GM19395 (cell line): Measurements from ENCODE around the gene ST6GALNAC2.
A peak's percentile ranks its signal among the peaks of the same experiment; 100 is the strongest.

Source experiments
- ATAC-seq: cut with Tn5 transposase; IDR thresholded peaks from one replicate; pipeline ENCODE4 v1.9.1; 2021; ENCODE audit warnings: mild to moderate bottlenecking, moderate library complexity; ENCODE audit not compliant: unreplicated experiment

The ST6GALNAC2 gene

DNA sequence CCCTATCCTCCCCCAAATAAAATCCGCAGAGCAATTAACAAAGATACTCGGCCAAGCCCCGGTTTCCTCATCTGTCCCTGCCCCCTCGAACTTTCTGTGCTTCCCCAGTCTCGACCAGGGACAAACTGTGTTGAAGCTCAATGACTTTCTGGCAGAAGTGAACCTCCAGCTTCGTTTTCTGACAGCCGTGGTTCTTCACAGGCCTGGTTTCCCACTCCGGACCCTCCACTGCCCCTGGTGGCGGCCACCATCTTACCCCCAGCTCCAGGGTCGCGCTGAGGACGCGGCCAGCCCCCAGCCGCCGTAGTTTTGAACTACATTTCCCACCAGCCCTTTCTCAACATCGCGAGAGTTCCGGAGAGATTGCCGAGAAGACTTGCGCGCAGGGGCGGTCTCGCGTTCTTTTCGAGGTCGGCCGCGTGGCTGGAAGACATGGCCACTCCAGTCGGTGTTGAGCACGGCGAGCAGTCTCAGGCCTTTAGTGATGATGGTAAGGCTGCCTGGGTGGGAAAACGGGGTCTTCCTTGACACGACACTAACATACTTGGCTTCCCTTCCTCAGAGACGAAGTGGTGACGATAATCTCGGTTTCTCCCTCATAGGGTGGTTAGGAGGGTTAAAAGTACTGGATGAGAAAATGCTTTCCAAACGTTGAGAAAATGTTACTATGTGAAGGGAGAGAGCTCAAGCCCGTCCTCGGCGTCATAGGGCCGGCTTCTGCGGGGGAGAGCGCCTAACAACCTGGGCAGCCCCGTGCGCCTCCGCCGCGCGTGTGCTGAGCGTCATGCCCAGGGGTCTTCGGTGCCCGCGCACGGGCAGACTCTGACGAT lies 28.1 kb downstream of the ST6GALNAC2 start:
- ATAC-seq = peak; percentile 89

DNA sequence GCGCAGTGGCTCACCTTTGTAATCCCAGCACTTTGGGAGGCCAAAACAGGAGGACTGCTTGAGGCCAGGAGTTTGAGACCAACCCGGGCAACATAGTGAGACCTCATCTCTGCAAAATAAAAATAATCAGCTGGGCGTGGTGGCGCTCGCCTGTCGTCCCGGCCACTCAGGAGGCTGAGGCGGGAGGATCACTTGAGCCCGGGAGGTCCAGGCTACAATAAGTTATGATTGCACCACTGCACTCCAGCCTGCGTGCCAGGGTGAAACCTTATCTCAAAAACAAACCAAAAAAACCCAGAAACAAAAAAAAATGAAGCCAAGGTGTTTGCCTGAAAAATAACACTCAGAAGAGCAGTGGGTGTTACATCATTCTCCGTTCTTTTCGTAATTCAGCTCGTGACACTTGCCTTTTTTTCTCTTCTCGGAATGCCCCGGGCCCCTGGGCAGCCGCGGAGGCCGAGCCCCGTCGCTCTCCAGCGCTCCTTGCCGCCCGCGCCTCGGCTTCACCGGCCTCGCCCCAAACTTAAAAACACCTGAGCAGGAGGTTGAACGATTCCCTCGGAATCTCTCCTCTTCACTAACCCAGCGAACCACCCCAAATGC lies 28.8 kb downstream of the ST6GALNAC2 start:
- ATAC-seq = peak; percentile 28

DNA sequence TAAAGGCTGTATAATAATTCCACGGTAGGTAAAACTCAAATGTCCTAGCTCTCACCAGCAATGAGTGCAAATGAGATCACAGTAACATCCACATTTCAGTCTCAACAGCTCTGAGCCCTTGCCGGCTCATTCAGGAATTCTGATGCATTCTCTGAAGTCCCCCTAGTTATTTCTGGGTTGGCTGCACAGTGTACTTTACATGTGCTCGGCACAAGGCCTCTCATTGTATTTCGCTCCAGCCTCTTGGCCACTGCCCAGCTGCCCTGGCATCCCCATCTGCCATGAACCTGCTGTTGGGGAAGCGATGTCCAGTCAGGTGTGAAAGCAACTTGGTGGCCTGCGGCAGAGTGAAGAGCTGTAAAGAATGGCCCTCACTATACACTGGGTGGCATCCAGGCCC lies 31.5 kb downstream of the ST6GALNAC2 start:
- ATAC-seq = no peak

DNA sequence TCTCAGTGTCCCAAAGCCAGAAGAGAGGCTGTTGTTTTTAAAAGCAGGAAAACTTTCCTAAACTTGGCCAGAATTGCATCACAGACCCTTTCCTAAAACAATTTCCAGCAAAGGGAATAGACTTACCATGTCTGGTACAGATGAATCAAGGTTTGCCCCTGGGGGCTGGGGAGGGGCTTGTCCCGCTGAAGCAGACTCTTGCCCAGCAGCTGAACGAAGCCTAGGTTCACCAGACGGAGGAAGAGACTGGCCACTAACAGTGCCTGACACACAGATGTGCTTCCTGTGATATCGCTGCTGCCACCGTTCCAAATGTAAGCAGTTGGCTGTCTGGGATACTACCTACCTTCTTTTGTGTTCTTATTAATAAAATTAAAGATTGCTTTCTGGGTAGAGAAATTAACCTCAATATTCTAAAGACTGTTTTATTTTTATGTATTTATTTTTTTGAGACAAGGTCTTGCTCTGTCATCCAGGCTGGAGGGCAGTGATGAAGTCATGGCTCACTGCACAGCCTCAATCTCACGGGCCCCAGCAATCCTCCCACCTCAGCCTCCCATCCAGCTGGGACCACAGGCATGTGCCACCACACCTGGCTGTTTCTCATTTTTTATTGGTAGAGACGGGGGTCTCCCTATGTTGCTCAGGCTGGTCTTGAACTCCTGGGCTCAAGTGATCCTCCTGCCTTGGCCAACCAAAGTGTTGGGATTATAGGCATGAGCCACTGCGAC lies 32.3 kb downstream of the ST6GALNAC2 start:
- ATAC-seq = no peak

DNA sequence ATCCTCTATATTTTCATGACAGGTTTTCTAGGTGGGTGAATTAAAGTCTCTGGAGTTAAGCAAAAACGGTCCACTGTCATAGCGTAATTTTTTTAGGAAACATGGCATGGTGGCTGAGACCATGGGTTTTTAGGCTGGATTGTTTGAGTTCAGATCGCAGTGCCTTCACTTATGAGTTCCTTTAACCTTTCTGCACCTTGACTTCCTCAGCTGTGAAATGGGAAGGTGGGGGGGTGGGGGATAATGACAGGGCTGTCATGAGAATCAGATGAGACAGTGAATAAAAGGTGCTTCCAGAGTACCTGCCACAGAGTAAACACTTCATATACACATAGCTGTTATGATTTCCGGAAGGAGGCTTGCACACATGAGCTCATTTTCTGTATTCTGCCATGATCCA lies 34.0 kb downstream of the ST6GALNAC2 start:
- ATAC-seq = no peak

DNA sequence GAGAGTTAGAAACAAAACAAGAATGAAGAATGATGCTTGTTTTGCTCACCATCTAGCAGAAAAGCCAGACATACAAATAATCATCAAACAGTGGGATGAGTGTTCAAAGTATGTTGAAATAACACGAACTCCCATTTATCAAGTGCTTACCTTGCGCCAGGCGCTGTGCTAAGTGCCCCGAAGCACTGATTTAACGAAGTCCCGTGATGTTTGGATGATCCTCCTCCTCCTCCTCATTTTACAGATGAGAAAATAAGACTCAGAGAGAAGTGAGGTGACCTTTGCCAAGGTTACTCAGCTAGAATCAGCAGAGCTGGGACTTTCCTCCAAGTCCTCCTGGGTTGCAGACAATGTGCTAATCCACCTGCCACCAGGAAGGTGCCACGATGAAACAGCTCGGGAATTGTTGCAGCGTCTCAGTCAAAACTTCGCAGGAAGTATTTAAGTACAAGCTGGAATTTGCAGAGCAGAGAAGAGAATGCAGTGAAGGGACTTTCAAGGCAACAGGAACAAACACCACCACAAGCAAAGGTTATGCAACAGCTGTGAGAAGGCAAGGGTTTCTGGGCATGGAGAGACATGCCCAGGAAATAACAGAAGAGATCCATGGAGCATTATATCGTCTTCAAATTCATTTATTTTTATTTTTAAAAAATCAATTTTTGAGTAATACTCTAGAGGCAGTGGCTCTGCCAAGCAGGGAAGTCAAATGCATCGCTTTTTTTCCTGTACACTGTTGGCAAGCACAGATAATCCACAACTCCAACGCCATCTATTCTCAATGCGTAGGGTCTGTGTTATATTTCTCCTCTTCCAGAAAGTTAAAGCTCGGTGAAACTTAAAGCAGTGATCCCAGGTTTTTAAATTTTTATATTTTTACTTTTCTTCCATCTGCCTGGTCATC lies 34.7 kb downstream of the ST6GALNAC2 start:
- no peak for ATAC-seq

DNA sequence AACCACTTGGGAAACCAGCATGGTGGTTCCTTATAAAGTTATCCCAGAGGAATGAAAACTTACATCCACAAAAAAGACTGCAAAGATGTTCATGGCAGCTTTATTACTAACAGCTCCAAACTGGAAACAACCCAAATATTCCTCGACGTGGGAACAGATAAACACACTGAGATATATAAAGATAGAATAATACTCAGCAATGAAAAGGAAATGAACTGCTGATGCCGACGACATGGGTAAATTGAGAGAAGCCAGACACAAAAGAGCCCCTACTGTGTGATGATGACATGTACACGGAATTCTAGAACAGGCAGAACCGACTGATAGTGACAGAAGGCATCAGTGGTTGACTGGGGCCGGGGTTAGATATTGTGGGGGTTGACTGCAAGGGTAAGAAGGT lies 36.1 kb downstream of the ST6GALNAC2 start:
- no peak for ATAC-seq

DNA sequence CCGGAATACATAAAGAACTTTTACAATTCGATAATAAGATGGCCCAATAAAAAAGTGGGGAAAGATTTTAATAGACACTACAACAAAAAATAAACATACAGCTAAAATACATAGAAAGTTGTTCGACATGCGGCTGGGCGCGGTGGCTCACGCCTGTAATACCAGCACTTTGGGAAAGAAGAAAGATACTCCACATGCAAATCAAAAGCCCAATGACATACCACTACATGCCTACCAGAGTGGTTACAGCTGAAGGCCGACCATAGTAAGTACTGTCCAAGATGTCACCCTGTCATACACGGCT lies 36.5 kb downstream of the ST6GALNAC2 start:
- ATAC-seq = no peak

DNA sequence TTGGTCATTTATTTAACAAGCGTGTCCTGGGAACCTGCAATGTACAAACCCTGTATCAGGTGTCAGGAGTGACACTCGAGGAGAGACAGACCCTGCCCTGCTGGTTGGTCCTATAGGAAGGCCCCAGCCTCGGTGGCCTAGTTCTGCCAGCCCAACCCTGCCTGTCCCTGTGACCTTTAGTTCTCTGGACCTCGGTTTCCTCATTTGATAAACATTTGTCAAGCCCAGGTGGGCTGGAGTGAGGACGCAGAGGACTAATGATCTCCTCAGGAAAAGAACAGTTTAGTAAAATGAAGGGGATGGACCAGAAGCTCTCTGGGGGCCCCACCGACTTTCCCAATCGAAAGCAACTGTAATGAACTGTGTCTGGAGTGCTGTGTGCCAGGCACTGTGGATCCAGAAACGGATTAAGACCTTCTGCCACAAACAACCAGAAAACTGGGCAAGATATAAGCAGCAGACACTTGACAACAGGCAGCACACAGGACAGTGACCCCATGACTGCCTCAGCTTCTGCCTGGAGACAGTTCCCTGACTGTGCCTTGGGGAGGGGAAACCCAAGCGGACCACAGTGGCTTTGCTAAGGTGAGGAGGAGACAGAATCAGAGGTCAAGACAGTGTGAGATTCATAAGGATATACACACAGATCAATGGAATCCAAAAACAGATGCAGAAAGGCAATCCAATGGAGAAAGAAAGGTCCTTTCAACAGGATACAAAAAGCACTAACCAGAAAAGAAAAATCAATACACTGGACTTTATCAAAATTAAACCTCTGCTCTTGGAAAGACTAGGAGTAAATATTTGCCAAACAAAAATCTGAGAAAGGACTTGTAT lies 37.1 kb downstream of the ST6GALNAC2 start:
- ATAC-seq = no peak

DNA sequence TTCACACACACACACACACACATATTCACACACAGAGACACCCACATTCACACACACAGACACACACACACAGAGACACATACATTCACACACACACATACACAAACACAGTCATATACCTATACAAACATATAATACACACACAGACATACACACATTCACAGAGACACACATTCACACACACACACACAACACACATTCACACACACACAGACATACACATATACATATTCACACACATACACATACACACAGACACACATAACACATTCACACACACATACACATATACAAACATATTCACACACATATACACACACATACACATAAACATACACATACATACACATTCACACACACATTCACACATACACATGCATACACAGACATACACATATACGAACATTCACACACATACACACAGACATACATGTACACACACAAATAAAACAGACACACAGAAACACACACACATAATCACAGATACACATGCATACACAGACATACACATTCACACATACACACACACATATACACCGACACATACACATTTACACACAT lies 37.9 kb downstream of the ST6GALNAC2 start:
- no peak for ATAC-seq

DNA sequence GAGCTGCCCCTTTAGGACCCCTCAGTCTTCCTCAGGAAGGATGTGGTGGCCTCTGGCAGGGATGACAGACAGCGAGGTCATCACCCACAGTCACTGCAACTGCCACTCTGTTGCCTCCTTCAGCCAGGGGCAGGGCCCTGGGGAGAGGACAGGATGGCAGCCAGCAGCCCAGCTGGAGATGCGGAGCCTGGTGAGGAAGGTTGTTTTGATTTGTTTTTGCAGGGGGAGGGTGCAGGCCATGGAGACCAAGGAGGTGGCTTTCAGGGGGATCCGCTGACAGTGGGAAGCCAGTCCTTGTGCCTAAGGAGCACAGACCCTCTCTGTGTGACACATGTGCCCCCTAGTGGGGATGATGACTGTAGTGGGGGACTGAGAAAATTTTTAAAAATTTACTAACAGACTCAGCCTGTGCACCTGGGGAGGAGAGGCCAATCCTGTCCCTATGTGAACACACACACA lies 38.4 kb downstream of the ST6GALNAC2 start:
- no peak for ATAC-seq

DNA sequence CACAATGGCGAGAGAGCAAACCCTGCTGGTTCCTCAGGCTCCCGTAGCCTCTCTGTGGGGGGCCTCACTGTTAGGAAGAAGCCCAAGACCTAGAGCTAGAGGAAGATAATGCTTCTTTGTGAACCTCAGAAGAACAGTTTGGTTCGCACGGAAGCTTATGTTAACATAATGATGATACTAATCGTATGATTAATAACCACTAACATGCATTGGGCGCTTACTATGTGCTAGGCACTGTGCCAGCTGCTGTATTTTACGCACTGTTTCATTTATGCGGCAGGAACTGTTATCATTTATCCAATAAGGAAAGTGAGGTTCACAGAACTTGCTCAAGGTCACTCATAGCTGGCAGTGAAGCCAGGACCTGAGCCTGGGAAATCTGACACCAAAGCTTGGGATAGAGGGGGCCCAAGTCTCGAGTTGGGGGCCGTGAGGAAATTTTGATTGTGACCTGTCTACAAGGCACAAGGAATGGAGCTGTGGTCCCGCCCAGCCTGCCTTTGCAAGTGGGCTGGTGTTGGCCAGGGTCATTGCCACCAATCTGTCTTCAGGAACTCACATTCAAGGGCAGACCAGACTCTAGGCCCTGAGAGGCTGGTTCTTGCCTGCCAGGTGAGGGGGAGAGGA lies 39.0 kb downstream of the ST6GALNAC2 start:
- no peak for ATAC-seq

DNA sequence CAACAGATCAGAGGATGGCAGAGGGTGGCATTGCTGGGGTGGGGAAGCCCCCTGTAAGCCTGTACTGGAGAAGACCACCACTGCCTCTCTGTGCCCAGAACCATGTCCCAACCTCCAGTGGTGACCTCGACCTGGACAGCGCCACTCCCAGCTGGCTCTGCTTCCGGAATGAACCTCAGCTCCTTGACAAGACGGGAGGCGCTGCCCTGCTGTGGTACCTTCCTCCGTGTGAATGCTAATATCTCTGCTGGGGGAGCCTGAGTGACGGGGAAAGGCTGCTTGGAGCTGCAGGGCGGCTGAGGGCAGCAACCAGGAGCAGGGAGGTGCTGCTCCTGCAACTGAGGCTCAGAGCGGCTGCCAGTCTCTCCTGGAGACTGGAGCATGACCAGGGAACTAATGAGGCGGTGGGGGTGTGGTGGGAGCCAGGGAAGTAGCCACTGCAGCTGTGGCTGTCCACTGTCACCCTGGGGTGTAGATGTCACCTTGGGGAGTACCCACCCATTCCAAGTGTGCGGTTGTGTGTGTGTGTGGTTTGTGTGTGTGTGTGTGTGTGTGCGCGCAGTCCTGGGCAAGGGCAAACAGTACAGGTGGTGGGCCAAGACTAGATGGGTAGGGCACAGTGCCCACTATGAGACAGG lies 39.6 kb downstream of the ST6GALNAC2 start:
- ATAC-seq = no peak

DNA sequence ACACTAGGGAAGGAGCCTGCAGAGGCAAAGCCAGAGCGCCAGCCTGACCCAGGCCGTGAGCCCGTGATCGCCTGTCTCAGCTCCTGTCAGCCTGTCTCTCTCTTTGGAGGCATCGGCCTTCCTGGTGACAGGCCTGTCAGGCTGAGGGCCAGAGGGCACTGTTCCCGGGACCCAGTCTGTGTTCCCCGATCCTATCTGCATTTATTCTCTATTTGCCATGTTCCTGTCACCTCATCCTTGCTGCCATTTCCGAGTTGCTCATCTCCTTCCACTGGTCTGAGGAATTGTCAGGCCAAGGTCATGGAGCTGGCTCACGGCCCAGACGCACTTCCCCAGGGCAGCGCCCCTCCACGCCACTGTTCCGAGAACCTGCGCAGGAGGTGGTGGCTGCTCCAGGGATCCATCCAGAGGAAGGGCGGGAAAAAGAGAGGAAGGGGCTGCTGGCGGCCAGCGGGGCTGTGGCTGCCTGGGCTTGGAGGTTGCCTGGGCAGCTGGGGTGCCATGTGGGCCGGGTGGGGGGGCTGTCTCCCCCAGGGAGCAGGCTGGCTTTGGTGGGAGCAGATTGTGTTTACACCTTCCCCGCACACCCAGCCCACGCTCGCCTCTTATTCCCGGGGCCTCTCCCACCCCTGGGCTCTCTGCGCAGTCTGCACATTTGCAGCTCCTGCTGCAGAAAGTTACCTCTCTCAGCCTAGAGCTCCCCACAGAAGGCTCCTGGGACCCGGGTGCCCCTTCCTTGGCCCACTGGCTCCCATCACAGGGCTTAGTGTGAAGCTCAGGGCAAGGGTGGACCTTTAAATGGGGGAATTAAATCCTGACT lies 40.9 kb downstream of the ST6GALNAC2 start:
- ATAC-seq = no peak

DNA sequence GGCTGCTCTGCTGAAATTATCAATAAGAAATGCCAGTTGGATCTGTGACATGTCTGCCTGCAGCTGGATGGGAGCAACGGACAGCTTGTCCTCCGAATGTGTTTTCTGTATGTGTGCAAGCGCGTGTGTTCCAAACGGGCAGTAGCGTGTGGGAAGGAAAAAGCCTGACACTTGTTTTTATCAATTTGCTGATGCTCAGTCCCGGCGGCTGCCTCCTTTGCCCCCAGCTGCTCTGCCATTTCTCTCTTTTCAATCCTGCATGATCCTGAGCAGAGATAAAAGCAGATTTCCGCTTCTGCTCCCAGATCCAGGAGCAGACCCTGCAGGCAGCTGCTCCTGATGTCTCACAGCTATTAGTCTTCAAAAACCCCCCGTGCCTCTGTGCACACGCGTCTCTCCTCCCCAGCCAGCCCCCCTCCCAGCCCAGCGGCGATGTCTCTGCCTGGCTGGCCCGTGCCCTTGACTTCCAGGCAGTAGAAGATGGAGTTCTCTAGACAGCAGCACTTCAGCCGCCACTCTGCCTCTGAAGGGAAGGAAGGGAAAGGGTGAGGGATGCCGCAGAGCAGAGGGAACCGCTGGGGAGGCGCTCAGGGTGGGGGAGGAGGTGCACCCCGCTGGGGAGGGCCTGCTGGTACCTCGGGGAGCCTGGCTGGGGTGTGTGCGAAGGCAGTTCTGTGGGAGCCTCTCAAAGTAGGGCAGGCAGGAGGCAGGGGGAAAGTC lies 41.7 kb downstream of the ST6GALNAC2 start:
- no peak for ATAC-seq

DNA sequence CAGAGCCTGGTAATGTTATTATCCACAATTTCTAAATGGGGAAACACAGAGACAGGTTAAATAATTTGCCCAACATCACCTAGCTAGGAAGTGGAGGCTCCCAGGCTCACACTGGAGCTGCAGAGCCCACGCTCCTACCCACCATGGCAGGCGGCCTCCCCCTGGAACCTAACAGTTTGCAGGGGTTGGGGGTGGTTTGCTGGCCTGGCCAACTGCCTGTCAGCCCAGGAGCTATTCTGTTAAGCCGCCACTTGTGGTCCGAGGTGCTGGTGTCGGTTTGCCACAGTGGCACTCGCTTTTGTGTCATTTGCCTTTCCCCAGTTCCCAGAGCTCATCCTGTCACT lies 42.2 kb downstream of the ST6GALNAC2 start:
- no peak for ATAC-seq

DNA sequence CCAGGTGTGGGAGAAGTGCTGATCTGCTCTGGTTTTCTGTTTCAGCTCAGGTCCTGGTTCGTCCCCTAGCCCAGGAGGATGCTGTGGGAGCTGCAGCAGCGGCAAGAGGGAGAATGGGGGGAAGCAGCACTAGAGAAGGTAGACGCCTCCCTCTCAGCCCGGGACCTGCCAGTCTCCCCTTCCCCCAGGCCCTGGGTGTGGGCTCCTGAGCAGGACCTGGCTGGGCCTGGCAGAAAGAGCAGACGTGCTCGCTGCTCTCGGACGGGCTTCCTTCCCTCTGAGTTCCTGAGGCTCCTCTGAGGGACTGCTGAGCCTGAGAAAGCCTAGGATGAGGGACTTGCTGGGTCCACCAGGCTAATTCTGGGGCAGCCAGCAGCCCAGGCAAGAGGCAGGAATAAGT lies 42.7 kb downstream of the ST6GALNAC2 start:
- ATAC-seq = no peak
